Epithelial cell of esophagus (primary cell): ENCODE measurements around the gene NOVA2.
A peak's percentile ranks its signal among the peaks of the same experiment; 100 is the strongest.

ENCODE experiments used
- DNase-seq: peaks from one replicate; pipeline ENCODE4 v3.0.0; 2010; ENCODE audit warnings: low read depth
- H3K4me3 ChIP-seq: 2 replicates; pipeline ENCODE4 v1.5.1; 2011; ENCODE audit warnings: mild to moderate bottlenecking, low read length, control low read depth
- CTCF ChIP-seq: IDR thresholded peaks from 2 replicates; pipeline ENCODE4 v1.5.1; 2011; ENCODE audit warnings: low read depth, mild to moderate bottlenecking, low read length, control low read depth, inconsistent platforms; ENCODE audit not compliant: insufficient read depth; ENCODE audit errors: missing control alignments

Gene NOVA2

DNA sequence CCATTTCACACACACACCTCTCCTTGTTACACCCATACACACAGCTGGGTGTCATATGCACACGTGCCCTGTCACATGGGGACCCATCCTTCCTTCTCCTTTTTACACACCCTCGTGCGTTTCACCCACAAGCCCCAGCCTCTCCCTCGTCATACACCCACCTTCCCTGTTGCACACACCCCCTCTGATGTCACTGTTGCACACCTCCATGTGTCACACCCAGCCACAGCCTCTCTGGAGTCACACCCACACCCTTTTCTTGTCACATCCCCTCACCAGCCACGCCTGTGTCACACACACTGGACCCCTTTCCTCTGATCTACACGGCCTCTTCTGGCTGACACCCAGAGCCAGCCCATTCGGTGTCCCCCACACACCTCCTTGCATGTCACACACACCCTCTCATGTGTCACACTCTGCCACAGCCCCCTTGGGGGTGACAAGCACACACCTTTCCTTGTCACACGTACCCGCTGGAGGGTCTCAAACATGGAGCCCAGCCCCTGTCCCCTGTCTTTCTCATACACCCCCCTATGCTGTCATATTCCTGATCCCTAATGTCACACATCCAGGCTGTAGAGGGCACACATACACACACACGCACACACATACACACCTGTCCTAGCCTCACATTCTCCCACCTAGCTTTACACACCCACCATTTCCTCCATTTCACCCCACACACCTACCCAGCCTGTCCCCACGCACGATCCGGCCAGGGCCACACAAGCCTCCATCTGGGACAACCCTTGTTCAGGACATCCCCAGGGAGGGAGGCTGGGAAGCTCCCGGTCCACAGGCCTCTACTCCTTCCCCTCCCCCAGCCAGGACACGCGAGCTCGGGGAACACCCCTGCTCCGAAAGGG, 1.4 kb downstream of the NOVA2 start:
- TF ChIP-seq CTCF, result no peak
- DNase-seq, result peak; percentile 24
- no peak overlapping the region for H3K4me3 ChIP-seq

- TF ChIP-seq CTCF, result no peak
- no peak overlapping the region for H3K4me3 ChIP-seq
- no peak for DNase-seq
Observed at GRCh38 chr19:45971260-45971902, 2.3 kb downstream of the NOVA2 start.

DNA sequence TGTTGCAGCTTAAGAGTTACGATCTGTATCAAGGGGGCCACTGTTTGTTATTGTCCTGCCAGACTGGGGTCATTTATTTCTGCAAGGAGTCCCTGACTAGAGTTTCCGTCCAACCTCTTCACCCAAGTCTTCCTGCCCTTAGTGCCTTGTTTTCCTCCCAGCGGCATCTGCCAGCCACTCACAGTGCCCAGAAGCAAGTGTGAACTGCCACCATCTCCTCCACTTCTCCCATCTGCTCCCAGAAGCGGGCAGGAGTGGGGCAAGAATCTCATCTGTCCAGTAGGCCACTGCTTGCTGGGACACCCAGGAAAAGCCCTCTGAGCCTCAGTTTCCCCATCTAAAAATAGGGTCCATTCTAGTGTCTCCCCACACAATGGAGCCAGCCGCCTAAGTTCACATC, 4.0 kb downstream of the NOVA2 start:
- no peak for TF ChIP-seq CTCF

GRCh38 chr19:45968626-45969025, 5.0 kb downstream of the NOVA2 start:
- TF ChIP-seq CTCF, result no peak
- no peak overlapping the region for H3K4me3 ChIP-seq
- DNase-seq, result peak; percentile 59

More for the DNA sequence above, 4.0 kb downstream of the NOVA2 start:
- H3K4me3 ChIP-seq, result no peak overlapping the region
- no peak for DNase-seq

DNA sequence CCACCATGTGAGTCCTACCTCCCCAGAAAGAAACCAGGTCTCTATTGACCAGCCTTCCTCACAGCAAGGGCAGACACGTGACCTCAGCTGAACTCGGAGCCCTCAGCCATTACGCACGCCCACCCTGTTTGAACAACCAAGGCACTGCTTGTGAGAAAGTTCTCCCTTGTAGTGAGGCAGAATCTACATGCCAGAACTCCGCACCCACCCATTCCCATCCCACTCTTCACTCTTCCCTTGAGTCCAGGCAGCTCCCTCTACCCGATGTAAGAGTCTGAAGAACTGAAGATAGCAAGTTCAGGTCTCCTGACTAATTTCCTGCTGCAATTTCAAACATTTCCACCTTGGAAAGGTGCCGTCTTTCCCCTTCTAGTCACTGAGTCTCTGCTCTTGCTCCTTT, 6.4 kb downstream of the NOVA2 start:
- H3K4me3 ChIP-seq, result no peak overlapping the region
- DNase-seq, result no peak
- no peak for TF ChIP-seq CTCF

- no peak for DNase-seq
- H3K4me3 ChIP-seq, result no peak overlapping the region
- TF ChIP-seq CTCF, result no peak
Observed at GRCh38 chr19:45962021-45962420, 11.6 kb downstream of the NOVA2 start.

- no peak overlapping the region for H3K4me3 ChIP-seq
- no peak for DNase-seq
- TF ChIP-seq CTCF, result no peak
Observed at GRCh38 chr19:45960595-45961235, 12.9 kb downstream of the NOVA2 start.
